HG02973 (cell line): ENCODE results near the gene PELI2.

Source experiments
- ATAC-seq: cut with Tn5 transposase; IDR thresholded peaks from one replicate; pipeline ENCODE4 v1.9.1; 2021; ENCODE audit warnings: moderate library complexity; ENCODE audit not compliant: unreplicated experiment

The PELI2 gene

DNA sequence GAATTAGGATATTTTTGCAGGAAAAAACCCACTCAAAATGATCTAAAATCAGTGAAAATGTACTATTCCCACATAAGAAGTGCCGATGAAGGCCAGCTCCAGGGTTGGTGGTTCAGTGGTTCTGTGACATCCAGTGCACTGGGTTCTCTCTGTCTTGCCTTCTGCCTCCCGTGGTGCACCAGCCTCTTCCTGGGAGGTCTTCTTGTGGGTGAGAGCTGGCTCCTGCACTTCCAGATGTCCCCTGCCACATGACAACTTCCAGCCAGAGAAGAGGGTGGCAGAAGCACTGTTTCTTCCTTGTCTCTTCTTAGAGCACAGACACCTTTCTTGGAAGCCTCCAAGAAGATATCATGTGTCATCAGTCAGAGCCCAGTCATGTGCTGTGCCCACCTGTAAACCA, 170.9 kb downstream of the PELI2 start:
- no peak for ATAC-seq

DNA sequence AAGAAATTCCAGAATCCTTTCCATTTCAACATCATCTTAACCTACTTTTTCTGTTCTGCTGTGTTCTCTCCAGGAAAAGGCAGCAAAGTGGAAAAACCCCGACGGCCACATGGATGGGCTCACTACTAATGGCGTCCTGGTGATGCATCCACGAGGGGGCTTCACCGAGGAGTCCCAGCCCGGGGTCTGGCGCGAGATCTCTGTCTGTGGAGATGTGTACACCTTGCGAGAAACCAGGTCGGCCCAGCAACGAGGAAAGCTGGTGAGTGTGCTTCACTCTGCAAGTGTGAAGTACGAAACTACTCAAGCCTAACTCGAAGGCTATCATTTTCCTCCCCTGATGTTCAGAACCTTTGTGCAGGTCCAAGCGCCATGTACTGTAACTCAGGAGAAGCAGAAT, 172.0 kb downstream of the PELI2 start:
- ATAC-seq = no peak

DNA sequence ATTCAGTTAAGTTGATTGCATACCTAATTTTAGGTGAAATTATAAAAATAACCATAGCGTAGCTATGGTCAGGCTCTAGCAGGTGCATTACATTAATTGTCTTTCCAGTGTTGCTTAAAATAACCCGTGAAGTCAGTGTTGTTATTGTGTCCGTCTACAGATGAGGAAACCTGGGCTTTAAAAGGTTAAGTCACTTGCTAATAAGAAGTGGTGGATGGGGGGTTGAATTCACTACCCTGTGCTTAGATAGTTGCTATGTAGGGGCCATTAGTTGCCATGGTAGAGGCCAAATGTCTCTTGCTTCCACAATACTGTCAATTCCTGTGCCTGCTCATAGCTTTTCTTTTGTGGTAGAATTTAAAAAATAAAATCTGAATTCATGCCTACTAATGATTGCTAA, 174.8 kb downstream of the PELI2 start:
- ATAC-seq = no peak

DNA sequence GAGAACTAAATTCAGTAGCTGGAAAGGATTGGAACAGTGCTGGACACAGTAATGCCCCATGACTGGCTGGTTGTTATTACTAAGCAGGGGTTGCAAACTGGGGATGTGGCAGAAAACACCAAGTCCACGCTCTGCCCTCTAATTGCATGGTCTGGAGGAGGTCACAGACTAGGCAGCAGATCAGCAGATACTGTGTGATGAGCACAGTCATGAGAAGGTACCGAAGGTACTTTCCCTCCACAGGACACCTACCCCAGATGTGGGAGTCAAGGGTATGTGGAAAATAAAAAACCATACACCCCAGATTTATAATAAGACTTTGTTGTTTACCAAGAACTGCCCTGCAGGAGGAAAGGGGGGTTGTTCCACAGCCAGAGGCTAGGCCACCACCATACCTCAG, 175.3 kb downstream of the PELI2 start:
- no peak for ATAC-seq

DNA sequence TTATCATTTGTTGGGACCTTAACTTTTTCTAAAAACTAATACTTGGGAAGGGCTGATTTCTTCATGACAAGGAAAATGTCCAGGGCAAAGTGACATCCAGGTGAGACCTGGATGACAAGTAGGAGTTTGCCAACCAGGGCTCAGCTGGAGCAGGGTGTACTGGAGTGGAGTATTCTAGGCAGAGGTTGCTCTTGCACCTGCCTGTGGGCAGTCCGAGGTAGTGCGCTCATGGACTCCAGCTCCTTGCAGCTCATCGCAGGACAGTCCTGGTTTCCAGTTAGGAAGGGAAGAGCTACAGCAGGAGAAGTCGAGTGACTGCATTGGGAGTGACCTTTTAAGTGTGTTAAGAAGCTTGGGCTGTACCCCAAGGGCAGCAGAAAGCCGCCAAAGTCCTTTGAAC, 175.9 kb downstream of the PELI2 start:
- ATAC-seq = no peak

DNA sequence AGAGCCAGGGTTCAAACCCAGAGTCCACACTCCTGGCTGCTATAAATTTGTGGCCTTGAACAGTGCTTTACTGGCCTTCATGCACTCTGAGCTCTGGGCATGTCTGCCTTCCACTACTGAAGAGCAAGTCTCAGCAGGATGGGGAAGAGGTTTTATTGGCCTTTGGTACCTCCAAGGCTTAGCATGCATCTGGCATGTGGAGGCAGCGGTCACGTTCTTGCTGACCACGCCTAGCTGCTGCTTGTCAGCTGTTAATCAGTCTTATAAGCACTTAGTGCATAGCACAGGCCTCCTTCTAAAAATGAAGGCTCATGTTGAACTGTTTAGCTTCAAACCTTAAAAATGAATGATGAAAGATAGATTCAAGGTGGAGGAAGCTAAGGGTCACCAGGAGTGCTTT, 177.5 kb downstream of the PELI2 start:
- no peak for ATAC-seq

DNA sequence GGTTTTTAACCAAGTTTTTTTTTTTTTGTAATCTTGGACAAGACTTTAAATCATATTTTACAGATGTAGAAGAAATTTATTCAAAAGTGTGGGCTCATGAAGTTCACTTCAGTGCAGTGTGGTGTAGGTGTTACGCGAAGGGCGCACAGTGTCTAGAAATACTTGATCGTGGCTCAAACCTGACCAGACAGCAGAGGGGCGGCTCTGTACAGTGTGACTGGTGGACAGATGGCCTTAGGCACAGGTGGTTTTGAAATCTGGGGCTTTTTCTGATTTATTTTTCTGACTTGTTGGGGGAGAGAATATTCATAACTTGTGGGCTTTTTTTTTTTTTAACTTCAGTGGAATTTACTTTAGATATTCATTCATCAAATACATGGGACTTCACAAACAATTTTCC, 179.2 kb downstream of the PELI2 start:
- no peak for ATAC-seq

DNA sequence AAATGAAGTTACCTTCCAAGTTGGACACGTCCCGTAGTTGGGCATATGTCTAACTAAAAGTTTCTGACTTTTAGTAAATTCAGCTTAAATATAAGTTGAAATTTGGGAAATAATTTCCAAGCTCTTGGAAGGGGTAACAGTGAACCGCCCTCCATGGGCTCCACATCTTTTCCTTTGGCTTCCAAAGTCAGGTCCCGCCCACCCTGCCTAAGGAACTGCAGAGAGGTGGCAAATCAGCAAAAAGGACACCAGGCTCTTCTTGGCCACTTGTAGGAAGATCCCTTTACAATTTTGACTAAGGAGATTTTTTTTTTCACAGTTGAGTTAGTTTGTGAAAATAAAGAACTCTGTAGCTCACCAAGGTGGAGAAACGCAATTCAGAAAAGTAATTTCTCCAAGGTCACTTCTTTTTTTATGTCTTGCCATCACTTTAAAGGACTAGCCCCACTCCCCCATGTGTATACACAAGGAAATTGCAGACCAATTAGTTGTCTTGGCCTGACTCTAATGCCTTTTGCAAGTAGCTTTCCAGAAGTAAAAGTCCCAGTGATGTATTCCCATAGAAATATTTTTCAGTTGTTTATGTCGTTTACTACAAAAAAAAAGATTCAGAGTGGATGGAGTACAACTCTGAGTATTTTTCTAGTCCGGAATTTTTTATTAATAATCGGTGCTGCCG, 181.2 kb downstream of the PELI2 start:
- no peak for ATAC-seq

DNA sequence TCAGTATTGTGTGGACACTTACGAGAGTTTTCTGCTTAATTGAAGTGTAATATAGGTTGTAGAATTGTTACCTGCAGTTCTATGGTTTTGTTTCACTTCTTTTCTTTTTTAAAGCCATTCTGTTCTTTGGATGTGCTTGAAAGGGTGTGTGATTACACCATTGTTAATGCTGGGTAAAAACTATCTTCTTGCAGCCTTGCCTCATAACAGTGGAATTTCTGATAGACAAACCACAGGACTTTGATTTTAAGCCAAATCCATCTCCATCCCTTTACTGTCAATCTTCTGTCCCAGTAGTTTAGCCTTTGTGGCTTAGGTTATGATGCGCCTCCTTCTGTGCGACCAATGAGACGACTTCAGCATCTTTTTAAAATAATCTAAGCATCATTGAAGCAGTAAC, 182.3 kb downstream of the PELI2 start:
- ATAC-seq = no peak

DNA sequence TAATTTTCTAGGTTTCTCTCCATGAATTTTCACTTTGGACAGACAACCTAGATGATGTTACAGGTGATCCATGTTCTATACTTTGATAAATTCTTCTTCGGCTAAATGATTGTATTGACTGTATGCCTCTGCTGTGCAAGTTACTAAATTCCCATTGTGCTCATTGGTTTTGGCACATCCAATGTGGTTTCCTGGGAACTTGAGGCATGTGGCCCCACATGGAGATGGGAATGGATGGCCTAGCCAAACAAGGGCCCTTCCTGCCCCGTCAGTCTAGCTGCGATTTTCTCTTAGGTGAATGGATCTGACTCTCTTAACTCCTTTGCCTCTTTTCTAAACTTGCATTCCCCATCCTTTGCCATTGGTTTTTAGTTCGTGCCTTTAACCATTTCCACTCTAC, 186.2 kb downstream of the PELI2 start:
- no peak for ATAC-seq

DNA sequence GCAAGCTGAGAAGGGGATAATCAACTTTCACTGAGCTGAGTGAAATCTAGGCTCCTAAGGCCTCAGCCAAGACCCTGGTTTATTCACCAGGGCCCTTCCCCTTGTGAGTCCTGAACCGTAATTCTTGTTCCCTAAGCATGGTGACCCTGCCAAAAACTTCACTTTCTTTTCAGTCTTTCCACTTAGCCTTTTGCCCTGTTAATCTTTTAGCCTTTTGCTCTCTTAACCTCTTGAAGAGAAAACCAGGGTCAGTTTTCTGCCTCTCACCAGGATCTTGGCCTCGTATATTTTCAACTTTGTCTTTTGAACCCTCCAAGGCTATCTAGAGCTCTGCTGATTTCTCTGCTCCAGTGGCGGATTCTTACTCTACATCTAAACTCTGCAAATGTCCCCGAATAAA, 191.0 kb downstream of the PELI2 start:
- ATAC-seq = no peak

DNA sequence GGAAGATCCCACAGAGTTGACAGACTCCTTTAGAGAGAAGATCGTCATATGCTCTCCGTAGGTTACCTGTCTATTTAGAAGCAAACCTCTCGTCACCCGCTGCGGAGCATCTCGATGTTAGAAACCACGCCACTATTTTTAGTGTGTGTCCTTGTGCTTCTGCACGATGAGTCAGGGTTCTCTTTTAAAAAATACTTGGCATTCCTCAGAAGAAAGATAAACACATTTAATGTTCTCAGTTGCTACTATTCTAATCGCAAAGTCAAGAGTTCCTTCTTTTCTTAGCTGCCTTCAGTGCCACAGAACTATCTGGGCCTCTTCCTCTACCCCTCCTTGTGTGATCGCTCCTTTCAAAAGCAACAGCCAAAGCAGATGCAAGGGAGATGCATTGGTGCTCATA, 192.4 kb downstream of the PELI2 start:
- ATAC-seq = no peak

DNA sequence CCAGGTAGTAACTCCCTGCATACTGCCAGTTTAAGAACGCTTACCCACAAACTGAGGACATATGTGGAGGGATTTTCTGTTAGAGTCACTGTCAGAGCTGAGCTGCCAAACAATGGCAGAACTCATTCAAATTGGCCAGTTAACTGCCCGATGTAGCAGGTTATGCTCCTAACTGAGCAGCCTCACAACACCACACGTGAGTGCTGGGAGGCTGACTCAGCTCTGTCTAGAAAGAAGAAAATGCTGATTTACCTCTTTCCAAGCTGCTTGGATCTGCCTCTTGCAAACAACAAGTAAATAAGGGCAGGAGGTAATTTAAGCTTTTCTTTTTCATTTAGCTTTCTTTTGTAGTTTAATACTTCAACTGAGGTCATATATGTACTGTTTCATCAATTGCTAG, 195.6 kb downstream of the PELI2 start:
- no peak for ATAC-seq

DNA sequence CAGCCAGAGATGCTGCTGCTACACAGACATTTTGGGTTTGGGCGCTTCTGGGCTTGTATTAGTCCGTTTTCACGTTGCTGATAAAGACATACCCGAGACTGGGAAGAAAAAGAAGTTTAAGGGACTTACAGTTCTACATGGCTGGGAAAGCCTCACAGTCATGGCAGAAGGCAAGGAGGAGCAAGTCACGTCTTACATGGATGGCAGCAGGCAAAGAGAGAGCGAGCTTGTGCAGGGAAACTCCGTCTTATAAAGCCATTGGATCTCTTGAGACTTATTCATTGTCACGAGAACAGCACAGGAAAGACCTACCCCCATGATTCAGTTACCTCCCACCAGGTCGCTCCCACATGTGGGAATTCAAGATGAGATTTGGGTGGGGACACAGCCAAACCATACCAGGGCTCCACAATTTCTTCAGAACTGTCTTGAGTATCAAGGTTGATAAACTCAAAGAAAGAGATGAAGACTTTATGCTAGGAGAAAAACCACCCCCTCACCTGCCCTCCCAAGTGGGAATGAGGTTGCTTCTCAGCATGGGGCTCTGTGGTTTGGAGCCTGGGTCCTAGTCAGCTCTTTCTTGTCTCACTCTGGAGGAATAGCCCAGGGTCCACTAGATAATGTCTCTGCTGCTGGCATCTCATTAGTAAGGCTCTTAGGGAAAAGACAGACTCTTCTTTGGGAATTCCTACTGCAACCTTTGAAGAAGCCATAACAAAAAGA, 200.3 kb downstream of the PELI2 start:
- no peak for ATAC-seq

DNA sequence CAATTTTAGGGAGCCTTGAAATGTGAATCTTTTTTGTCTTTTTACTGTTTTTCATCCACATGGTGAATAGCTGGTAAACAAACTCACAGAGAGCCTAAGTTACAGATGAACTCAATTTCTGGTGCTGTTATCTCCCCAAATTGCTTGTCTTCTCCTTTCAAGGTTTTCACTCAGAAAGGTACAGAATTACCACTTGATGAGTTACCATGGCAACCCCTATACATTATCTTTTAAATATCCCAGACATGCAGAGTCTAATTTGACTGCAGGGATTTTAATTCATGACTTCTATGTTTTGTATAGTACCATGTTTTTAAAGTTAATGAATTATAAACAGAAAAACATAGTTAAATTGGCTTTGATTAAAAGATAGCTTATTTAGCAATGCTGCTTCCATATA, 203.7 kb downstream of the PELI2 start:
- ATAC-seq = no peak

DNA sequence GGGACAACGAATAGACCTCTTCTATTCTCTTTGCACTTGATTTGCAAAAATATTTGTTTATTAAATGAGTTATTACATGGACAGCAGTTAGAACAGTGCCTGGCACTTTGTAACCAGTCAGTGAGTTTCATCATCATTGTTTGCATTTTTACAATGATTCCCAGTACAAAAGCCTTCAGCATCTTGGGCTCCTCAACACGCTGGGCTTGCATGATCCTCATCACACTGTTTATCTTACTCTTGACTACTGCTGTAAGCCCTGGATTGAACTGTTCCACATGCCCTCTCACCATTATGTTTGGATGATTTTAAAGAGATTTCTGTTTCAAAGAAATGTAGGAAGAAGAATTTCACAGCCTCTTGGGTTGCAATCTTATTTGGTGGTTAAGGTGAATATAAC, 204.3 kb downstream of the PELI2 start:
- ATAC-seq = no peak

DNA sequence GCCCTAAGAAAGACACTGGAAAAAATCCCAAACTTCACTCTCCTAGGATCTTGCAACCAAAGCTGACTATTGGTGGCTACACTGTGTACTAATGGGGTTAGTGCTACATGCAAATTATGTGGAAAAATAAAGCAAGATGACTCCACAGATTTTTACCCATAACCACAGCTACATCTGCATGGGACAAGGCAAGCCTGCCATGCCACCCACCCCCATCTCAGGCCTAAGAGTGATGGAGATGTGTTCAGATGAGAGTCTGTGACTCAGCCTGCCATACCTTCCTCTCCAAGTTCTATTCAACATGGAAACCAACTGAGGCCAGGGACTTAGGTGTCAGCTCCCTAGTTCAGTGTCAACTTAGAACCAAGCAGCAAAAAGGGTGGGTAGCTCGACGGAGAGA, 206.2 kb downstream of the PELI2 start:
- ATAC-seq = no peak

DNA sequence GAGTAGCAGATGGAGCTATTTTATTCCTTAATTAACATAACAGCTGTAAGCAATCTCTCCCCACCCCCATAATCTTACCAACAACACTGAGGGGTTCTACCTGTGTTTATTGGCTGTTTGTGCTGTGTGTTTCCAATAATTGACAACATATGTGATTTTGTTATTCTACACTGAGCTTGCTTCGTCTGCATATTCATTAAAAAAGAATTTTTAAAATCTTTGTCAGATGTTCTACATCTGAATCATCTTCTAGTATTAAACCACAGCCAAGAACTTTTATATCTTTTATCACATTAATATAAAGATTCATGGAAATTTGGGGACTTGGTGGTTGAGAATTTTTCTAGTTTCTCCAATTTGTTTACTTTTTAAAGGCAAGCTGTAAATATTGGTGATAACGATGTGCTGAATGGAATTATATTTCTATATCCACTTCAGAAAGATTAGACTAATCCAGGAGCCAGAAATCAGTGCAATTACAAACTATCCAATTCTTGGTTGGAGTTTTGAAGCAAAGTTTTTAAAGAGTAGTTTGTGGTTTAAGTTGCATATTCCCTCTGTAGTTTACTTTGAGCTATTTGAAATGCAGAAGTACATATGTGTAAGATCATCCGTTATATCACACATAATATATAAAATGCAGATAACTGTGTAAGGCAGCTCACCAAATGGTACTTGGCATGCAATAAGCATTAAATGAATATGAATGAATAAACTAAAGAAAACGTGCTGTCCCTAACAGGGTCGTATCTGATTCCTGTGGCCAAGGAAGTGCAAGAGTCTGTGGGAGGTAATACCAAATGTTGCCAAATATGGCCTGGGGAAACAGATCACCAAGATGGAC, 206.9 kb downstream of the PELI2 start:
- ATAC-seq = no peak

DNA sequence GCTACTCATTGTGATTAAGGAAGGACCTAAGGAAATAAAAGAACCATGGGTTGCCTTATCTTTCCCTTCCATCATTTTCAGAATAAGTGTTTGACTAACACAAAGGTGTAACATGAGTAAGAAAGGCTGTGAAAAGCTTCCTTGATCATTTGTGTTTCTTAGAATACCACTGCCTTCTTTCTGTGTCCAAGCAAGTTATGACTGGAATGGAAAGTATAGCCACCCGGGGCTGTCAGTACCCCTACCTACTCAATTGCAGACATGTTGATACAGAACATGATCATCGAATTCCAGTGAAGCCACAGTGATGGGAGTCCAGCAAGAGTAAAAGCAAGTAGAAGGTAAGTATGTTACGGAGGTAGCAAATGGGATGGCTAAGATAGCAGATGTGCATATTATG, 209.8 kb downstream of the PELI2 start:
- ATAC-seq = no peak

DNA sequence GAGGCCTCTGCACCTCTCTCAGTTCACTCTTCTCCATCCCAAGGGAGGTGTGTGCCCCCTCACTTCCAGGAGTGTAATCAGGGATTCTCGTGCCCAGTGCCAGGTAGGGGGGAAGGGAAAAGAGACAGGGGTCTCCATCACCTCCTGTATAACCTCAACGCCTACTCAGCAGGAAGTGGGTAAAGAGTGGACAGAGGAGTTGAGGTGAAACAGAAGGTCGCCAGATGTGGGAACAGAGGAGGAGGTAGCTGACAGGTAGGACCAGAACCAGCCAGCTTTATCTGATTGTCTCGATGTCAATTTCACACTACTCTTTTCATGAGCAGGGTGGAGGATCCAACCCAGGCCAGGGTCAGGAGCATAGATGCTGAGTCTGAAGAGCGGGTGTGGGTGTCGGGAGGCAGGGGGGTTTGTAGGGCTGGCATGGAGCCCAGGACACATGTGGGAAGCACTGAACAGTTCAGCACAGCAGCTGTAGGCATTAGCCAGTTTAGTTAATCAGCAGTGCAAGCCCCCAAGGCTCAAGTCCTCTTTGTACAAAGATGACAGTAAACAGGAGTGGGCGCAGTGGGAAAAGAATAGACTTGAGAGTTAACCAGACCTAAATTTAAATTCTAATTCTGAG, 213.5 kb downstream of the PELI2 start:
- no peak for ATAC-seq
